ENCODE data around the gene PTRHD1.
"Not testable (repeated sequence)": the region's sequence is repeated elsewhere in the genome, so short reads cannot be mapped to it uniquely, and the experiment has no call there.

PTRHD1 gene

DNA sequence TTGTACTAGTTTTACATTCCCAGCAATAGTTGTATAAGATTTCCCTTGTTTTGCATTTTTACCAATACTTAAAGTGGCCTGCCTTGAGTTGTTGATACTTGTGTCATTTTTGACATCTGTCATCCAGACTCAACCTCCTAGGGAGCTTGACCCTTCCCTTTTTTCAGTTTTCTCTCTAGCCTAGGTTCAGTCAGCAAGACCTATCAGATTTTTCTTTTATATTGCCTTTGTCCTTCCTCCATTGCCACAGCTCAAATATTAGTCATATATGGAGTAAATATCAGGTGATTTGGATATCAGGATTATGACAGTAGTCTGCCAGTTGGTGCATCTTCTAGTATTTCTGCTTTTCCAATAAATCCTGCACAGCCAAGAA is 13.5 kb upstream of the PTRHD1 start:
- DNase-seq = no peak

DNA sequence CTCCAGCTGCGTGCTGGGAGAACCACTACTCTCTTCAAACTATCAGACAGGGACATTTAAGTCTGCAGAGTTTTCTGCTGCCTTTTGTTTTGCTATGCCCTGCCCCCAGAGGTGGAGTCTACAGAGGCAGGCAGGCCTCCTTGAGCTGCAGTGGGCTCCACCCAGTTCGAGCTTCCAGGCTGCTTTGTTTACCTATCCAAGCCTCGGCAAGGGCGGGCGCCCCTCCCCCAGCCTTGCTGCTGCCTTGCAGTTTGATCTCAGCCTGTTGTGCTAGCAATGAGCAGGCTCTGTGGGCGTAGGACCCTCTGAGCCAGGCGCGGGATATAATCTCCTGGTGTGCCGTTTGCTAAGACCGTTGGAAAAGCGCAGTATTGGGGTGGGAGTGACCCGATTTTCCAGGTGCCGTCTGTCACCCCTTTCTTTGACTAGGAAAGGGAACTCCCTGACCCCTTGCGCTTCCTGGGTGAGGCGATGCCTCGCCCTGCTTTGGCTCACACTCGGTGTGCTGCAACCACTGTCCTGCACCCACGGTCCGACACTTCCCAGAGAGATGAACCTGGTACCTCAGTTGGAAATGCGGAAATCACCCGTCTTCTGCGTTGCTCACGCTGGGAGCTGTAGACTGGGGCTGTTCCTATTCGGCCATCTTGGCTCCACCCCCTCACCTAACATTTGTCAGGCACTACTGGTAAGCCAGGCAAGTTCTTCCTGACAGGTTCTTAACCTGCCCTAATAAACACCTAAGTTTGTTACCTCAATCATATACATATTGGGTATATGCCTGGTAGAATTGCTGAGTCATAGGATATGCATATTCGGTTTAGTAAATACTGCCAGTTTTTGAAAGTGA is 12.8 kb upstream of the PTRHD1 start:
- not testable (repeated sequence) for DNase-seq

DNA sequence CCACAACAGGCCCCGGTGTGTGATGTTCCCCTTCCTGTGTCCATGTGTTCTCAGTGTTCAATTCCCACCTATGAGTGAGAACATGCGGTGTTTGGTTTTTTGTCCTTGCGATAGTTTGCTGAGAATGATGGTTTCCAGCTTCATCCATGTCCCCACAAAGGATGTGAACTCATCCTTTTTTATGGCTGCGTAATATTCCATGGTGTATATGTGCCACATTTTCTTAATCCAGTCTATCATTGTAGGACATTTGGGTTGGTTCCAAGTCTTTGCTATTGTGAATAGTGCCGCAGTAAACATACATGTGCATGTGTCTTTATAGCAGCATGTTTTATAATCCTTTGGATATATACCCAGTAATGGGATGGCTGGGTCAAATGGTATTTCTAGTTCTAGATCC is 7.3 kb upstream of the PTRHD1 start:
- not testable (repeated sequence) for DNase-seq

DNA sequence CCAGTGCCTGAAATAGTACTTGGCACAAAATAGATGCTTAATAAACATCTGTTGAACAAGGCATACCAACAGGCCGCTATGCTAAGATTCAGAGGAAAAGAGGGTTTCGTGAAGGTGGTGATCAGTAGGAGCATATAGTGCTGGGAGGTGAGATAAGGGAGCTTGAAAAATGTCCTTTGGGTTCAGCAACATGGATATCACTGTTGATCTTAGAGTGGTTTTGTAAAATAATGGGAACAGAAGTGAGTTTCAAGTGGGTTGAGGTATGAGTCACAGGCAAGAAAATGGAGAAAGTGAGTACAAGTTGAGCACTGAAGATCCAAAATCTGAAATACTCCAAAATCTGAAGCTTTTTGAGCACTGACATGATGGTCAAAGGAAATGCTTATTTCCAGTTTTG is 4.5 kb upstream of the PTRHD1 start:
- no peak for DNase-seq

DNA sequence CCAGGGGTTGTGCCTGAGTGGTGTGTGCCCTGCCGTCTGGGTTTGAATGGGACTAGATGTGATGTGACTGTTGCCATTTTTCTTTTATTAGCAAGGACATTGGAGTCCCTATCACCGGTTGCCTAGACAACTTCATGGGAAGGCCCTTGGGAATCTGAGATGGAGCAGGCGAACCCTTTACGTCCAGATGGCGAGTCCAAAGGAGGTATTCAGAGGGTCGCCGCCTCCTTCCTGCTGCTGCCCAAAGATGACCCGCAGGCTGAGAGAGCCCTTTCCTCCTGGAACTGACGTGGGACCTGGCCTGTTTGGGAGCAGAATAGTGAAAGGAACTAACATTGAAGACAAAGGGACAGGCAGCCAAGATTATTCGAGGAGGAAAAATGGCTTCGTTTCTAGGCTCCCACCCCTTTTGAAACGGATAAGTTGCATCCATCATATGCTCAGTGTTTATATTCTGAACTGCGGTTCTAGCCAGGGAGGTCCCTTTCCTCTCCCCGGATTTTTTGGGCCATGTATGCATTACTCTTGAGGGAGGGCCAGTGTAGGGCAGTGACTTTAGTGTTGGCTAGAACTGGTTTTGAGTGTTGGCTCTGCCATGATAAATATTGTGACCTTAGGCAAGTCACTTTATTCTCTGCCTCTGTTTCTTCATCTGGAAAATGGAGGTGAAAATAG is 707 bp upstream of the PTRHD1 start:
- DNase-seq = no peak

DNA sequence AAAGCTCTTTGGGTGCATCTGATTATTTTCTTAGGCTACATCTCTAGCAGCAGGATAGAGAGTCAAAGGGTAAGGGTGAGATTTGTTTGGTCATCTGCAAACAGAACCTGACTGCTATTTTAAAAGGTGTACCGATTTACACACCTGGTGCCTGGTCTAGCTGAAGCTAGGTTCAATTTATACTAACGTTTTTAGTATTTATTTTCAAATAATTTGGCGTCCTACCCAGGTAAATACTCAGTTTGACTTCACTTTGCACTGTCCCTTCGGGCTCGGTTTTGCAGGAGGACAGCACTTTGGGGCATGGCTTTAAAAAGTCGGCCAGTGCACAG is 683 bp downstream of the PTRHD1 start:
- no peak for DNase-seq

DNA sequence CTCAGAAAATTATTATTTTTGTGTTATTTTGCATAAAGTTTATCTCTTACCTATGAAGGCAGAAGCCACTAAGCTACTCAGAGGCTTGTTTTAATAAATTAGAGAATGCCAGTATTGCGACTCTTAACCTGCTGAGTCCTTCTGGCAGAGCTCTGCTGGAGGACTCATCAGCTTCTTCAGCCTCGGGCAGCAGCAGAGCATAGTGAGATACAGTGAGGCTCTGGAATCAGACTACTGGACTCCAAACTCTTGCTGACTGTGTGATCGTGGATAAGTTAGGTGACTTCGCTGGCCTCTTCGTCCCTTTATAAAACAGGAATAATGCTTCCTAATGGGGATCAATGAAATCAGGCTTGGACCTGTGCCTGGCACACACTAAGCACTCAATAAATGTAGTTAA is 1.7 kb downstream of the PTRHD1 start:
- no peak for DNase-seq

DNA sequence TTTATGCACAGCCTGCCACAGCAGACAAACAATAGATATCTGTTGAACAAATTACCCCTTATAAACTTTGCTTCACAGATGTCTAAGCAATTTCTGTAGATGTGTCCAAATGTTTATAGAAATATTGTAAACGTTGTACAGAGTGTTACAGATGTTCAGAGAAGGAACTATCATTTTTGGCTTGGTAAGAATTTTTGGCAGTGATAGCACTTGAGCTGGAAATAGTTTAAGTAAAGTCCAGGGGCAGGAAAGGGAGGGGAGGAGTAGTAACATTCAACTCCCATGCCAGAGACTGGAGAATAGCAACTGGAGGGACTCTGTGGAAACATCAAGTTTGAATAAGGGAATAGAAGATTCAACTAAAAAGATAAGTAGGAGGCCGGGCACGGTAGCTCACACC is 4.4 kb downstream of the PTRHD1 start:
- DNase-seq = no peak

DNA sequence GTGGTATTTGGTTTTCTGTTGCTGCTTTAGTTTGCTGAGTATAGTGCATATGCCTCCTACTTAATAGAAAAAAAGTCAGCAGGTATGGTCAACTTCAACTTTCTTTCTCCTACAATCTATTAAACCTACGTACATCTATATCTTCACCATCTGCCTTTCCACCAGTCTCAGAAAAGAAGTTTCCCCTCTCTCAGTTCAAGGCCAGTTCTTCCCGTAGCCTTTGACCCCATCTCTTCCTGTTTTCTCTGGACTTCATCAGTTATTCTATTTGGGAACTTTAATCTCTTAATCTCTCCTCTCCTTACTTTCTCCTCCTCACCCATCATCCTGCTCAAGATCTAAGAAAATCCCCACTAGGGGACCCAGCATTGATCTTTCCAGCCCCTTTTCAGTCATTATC is 5.7 kb downstream of the PTRHD1 start:
- DNase-seq = no peak

DNA sequence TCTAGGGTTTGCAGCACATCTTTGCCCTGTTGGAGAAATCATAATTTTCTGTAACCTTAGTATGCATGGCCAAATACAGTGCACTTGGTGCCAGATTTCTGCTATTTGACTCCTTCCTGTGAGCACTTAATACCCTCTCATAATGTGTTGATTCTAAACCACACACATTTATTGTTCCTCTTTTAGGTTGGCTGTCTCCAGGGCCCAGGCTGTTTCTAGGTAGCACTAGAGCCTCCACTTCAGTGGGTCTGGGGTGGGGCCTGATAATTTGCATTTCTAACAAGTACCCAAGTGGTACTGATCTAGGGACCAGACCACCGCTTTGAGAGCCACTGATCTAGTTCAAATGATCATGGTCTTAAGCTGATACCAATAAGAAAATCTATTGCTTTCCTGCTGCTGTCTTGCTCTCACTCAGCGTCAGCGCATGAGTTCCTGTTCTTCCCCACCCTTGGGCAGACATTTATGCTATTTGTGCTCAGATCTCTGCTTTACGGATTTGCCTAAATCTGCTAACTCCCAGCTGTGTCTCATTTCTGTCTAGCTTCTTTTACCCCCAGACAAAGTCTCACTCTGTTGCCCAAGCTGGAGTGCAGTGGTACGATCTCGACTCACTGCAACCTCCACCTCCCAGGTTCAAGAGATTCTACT is 7.4 kb downstream of the PTRHD1 start:
- peak; percentile 73 for DNase-seq

DNA sequence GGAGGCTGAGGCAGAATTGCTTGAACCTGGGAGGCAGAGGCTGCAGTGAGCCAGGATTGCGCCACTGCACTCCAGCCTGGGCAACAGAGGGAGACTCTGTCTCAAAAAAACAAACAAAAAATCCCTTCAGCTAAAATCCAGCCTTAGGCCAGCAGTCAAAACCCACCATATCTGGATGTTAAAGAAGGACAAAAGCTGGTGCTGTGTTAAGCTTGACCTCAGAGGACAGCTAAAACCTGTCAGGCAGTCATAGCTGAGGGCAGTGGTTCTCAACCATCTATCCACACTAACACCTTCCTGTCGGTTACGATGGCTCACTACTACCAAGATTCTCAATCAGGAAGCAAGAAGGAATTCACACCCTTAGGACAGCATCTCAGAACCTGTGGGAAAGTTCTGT is 9.6 kb downstream of the PTRHD1 start:
- no peak for DNase-seq

DNA sequence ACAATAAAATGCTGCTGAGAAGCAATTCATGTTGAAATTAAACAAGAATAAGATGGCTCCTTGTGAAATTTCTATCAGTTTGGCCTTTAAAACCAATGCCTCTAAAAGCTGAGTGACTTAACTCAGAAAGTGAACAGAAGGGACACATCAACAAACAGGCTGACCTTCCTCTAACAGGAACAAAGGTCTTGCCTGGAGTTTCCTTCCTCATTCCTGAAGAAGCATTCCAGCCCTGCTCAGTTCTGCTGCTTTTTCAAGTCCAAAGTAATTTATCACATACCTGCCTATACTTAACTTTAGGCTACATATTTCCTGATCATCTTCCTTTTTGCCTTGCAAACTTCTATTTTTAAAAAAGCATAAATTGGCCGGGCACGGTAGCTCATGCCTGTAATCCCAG is 14.1 kb downstream of the PTRHD1 start:
- DNase-seq = no peak

DNA sequence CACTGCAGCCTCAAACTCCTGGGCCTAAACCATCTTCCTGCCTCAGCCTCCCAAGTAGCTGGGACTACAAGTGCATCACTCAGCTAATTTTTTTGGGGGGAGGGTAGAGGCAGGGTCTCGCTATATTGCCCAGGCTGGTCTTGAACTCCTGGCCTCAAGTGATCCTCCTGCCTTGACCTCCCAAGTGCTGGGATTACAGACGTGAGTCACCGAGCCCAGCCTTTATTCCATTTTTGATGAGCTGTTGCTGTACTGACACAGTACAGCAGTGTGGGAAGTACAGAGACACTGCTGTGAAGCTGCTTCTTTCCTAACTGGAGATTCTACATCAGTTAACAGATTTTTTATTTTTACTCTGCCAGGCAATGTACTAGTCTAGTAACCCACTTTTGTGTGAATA is 18.8 kb downstream of the PTRHD1 start:
- no peak for DNase-seq

DNA sequence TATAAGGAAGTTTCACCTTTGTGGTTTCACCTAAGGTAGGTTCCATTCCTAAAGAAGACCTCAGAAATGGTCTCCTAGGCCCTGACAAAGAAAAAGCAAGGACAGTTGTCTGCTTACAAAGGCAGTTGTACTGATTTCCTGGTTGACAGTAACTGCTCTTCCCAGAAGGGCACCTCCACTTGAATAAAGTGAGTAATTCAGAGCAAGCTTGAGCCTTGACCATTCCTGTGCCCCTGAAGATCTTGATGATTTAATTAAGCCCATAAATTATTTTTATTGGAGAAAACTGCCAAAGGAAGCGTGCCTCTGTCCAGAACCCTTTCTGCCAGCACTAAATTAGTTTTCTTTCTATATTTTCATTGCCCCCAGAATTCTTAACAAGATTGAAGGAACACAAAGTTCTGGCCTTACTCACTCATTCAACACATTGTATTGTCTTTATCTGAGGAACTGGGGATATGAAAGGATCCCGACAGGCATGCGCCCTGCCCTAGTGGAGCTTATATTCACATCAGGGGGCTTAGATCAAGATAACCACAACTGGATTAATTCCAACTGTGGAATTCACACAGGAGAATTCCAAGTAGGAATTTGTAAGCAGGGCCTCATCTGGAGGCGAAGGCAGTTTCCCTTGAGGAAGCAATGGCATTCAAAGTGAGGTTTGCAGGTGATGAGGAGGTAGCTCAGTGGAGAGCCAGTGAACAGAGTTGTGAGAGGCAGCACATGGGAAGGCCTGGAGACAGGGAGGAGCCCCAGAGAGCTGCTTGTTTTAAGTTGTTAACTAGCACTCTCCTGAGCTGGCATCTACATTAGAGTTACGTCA is 21.2 kb downstream of the PTRHD1 start:
- DNase-seq = no peak

DNA sequence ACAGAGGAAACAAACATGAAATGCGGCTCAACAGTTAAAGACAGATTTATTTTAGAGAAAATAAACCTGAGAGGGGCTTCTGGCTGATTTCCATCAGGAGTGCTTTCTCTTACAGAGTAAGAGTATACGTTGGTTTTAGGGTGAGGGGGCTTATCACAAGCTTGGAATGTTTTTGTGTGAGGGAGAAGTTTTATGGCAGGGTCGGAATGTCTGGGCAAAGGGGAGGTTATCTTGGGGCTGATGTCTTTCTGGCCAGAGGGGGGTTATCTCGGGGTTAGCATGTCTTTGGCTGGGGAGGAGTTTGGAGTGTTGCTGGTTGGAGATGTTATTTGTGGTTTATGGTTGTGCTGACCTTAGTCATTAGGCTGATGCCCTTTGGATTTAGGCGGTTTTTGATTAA is 22.1 kb downstream of the PTRHD1 start:
- DNase-seq = no peak

DNA sequence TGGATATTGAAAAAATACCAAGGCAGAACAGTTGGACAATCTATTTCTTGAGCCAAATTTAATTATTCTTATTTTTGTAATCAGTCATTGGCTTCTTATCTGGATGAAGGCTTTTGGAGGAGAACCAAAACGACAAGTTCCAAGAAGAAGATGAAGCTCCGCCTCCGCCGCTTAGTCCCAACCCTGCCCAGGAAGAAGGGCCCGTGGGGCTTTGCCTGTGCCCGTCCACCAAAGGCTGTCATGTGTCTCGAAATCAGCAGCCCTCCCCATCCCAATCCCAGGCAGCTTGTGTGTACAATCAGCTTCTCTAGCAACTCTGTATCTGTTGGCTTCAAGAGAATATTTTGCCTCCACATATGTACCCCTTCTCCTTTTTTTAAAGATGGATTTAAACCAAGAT is 24.6 kb downstream of the PTRHD1 start:
- no peak for DNase-seq

DNA sequence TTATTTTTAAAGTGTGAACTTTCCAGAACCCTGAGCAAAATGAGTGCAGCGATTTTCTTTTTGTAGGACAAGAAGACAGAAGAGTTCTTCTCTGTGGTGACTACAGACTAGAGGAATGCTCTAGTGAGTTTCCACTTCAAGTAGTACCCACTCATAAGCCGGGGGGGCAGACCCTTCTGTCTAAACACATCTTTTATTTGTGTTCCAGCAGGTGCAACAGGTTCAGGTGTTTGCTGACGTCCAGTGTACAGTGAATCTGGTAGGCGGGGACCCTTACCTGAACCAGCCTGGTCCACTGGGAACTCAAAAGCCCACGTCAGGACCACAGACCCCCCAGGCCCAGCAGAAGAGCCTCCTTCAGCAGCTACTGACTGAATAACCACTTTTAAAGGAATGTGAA is 25.2 kb downstream of the PTRHD1 start:
- DNase-seq = no peak

DNA sequence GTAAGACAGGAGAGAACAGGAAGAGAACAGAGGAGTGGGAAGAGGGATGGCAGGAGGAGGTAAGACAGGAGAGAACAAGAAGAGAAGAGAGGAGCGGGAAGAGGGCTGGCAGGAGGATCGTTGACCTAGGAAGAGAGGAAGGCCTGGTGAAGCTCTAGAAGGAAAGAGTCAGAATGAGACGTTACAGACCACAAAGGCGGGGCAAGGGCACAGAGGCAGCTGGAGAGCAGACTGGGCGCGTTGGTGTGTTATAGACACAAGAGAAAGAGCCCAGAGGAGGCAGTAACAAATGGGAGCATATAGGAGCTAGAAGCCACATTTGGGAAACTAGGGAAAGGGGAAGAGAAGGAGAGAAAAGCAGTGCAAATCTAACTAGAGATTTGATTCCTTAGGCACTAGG is 26.6 kb downstream of the PTRHD1 start:
- no peak for DNase-seq

DNA sequence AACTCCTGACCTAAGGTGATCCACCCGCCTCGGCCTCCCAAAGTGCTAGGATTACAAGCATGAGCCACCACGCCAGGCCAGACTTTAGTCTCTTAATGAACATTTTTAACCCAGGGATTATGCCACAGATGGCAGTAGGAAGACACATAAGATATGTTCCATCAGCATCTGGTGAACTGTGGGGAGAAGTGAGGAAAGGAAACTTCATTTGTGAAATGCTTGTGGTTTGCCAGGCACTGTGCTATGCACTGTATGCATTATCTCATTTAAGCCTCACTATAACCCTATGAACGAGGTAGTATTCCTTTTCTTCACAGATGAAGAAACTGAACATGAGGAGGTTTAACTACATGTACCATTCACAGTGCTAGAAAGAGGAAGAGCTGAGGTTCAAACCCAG is 29.3 kb downstream of the PTRHD1 start:
- DNase-seq = no peak

DNA sequence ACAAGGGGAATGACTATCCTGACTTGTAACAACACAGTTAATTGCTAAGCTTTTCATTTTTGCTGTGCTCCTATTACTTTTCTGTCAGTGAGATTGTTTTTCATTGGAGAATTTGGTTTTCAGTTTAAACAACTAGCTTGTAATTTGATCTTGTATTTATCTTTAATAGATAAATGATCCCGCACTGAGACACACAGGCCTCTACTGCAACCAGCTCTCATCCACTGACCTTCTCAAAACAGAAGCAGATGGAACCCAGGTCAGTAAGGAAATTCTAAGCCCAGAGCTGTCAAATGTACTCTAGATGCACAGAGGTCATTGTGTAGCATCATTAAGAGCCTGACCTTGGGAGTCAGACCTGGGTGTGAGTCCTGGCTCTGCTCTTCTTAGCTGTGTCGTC is 30.7 kb downstream of the PTRHD1 start:
- no peak for DNase-seq

DNA sequence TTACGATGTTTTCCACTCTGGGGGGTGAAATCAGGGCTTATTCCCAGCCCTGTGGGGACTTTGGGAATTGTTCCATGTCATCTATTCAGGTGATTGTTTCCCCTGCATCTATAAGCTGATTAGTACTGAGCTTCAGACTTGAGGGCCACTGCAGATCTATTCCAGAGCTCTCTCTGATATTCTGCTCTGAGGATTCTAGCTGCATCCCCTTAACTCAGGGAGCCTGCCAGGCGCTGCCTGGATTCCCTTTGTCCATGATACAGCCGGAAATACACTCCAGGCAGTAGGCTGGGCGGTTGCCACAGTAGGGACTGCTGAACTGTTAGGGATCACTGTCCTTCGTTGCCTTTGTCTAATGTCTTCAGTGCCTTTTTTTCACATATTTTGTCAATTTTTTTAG is 31.3 kb downstream of the PTRHD1 start:
- no peak for DNase-seq

DNA sequence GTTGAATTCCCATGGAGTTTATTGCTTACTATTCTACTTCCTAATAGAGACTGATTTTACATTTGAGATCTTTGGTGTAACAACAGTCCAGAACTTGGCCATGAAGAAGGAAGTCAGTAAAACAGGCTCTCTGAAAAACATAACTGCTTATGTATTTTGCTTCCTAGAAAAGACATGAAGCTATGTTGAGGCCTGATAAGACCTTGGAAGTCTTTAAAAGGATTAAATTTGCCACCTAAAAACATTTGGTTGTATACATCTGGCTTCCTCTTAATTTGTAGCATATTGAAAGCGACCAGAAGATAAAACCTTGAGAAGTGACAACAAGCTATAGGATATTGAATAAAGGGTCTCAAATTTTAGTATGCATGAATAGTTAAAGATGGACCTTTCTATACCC is 36.4 kb downstream of the PTRHD1 start:
- DNase-seq = no peak

DNA sequence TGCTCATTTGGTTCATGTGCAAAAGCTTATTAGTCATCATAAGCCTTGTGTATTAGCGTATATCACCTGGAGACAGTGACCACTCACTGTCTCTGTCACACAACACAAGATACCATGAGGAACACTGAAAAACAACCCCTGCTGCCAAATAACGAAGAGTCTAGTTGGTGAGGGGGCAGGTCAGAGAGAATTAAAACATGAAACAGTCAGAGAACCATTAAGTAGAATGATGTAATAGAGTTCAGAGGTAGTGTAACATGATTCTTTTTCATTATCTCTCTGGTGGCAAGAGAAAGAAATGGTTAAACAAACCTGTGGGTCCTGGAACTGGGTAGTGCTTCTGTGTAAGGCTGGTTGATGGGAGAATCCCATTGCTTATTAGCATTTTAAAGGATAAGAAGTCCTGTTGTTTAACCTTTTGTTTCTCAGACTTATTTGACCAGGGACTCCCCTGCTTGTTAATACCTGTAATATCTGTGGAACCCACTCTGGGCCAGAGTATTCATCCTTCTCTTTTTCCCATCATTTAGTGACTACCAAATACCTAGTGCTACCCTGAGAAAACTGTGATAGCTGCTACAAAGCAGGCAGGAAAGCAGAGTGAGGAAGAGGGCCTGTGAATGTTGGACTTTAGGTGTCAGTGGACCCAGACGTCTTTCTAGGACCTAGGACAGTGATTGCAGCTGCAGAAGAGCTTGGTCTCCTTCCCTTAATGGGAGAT is 38.0 kb downstream of the PTRHD1 start:
- DNase-seq = peak; percentile 33
